Karpas-422 (cell line): Measurements from ENCODE around the gene ELAVL3. TPM values are rescaled to one million over a fixed set of nuclear protein-coding genes. Genes with fewer than 3 reads are reported as not detected.

ENCODE experiments used
- DNase-seq: peaks from one replicate; pipeline ENCODE4 v3.0.0-alpha.2; 2015
- H2AFZ ChIP-seq: fragments of 200-600 bp; sonication (generic); 2 replicates; pipeline ENCODE4 v1.6.1; 2014; ENCODE audit warnings: antibody characterized with exemption, low read length, mixed read lengths
- H3K27ac ChIP-seq: fragments of 200-600 bp; sonication (generic); 2 replicates; pipeline ENCODE4 v1.5.1; 2014; ENCODE audit warnings: mild to moderate bottlenecking, low read length, moderate library complexity
- H3K27me3 ChIP-seq: fragments of 200-600 bp; sonication (generic); 2 replicates; pipeline ENCODE4 v1.6.1; 2014; ENCODE audit warnings: low read length, mixed read lengths
- H3K36me3 ChIP-seq: fragments of 200-600 bp; sonication (generic); 2 replicates; pipeline ENCODE4 v1.6.1; 2014; ENCODE audit warnings: low read length, mixed read lengths; ENCODE audit not compliant: insufficient read depth
- H3K4me1 ChIP-seq: fragments of 200-600 bp; sonication (generic); 2 replicates; pipeline ENCODE4 v1.6.1; 2014; ENCODE audit warnings: mild to moderate bottlenecking, low read length, mixed read lengths
- H3K4me2 ChIP-seq: fragments of 200-600 bp; sonication (generic); 2 replicates; pipeline ENCODE4 v1.6.1; 2014; ENCODE audit warnings: low read length, low read depth, mild to moderate bottlenecking; ENCODE audit not compliant: poor library complexity, severe bottlenecking
- H3K4me3 ChIP-seq: fragments of 200-600 bp; sonication (generic); 2 replicates; pipeline ENCODE4 v1.5.1; 2014; ENCODE audit warnings: mild to moderate bottlenecking, antibody characterized with exemption, low read length, mixed read lengths
- H3K79me2 ChIP-seq: fragments of 200-600 bp; sonication (generic); 2 replicates; pipeline ENCODE4 v1.6.1; 2014; ENCODE audit warnings: mild to moderate bottlenecking, low read length, mixed read lengths
- H3K9ac ChIP-seq: fragments of 200-600 bp; sonication (generic); 2 replicates; pipeline ENCODE4 v1.6.0; 2014; ENCODE audit warnings: low read length
- H3K9me2 ChIP-seq: fragments of 200-600 bp; sonication (generic), shearing (Covaris generic); replicated peaks from 2 replicates; pipeline ENCODE4 v1.6.0; 2014; ENCODE audit warnings: mild to moderate bottlenecking, low read length, moderate library complexity; ENCODE audit not compliant: insufficient read depth
- H3K9me3 ChIP-seq: fragments of 300-700, 200-600 bp; sonication (generic); 2 replicates; pipeline ENCODE4 v1.6.1; 2014; ENCODE audit warnings: low read length, mixed read lengths
- H4K20me1 ChIP-seq: fragments of 200-600 bp; sonication (generic); 2 replicates; pipeline ENCODE4 v1.6.1; 2014; ENCODE audit warnings: mild to moderate bottlenecking, antibody characterized with exemption, low read length, low read depth; ENCODE audit not compliant: insufficient read depth
- total RNA-seq: library from RNA; depleted of rRNA; stranded (reverse); fragments of >200 nt; shearing (Covaris generic); gene quantifications from 2 replicates; pipeline ENCODE4 v1.2.3, GENCODE V29; 2014; ENCODE audit warnings: low replicate concordance; rRNA removed

ELAVL3 gene
- total RNA-seq, result not detected in 2 replicates

- Histone ChIP-seq H3K4me1 (peaks cover 16% of the 10 kb centered on the region), H3K79me2 (no peaks in the 10 kb centered on the region), H3K27ac (no peak within 1 kb of the TSS), H4K20me1 (no peaks in the 10 kb centered on the region), H3K36me3 (no peaks in the 10 kb centered on the region), H3K4me2 (peak within 1 kb of the TSS; percentile 79), H3K27me3 (no peaks in the 10 kb centered on the region), H3K4me3 (peak within 1 kb of the TSS; percentile 13; the same call in 1 of the 2 replicates), H3K9me2 (no peaks in the 10 kb centered on the region), H2AFZ (no peak within 1 kb of the TSS), H3K9me3 (no peaks in the 10 kb centered on the region), H3K9ac (peak within 1 kb of the TSS; percentile 34; the same call in 1 of the 2 replicates)
- no peak for DNase-seq
Measured at GRCh38 chr19:11480715-11481533, at the start of gene ELAVL3. Gene ELAVL3, minus strand, starts transcription at chr19:11481046. Its CDS starts 438 bp downstream, at chr19:11480608.

GRCh38 chr19:11530432-11530831 is 49.6 kb upstream of the ELAVL3 start:
- H2AFZ ChIP-seq, result no peak overlapping the region; the same call in 1 of the 2 replicates
- DNase-seq, result peak; percentile 97

GRCh38 chr19:11528551-11529341 is 47.9 kb upstream of the ELAVL3 start, which contains the start of gene ECSIT:
Gene ECSIT, minus strand, starts transcription at chr19:11529134. Its CDS starts 9,964 bp downstream, at chr19:11519170.
- H3K9ac ChIP-seq, result peak within 1 kb of the TSS; percentile 79
- peak within 1 kb of the TSS; percentile 79 for H3K4me2 ChIP-seq
- H3K4me1 ChIP-seq, result peaks cover 10% of the 10 kb centered on the region
- peak within 1 kb of the TSS; percentile 45; the same call in 1 of the 2 replicates for H2AFZ ChIP-seq
- peak within 1 kb of the TSS; percentile 81 for H3K4me3 ChIP-seq
- peak within 1 kb of the TSS; percentile 66; the same call in 1 of the 2 replicates for H3K27ac ChIP-seq
- peak; percentile 98 for DNase-seq
- H3K36me3 ChIP-seq, result no peaks in the 10 kb centered on the region
- no peaks in the 10 kb centered on the region for H3K27me3 ChIP-seq
- no peaks in the 10 kb centered on the region for H3K9me2 ChIP-seq
- no peaks in the 10 kb centered on the region for H3K9me3 ChIP-seq
- peaks cover 30% of the 10 kb centered on the region for H3K79me2 ChIP-seq
- H4K20me1 ChIP-seq, result no peaks in the 10 kb centered on the region

More at GRCh38 chr19:11530432-11530831, 49.6 kb upstream of the ELAVL3 start:
- H3K9me2 ChIP-seq, result no peaks in the 10 kb centered on the region
- peaks cover 25% of the 10 kb centered on the region for H3K79me2 ChIP-seq
- H3K36me3 ChIP-seq, result no peaks in the 10 kb centered on the region
- no peaks in the 10 kb centered on the region for H4K20me1 ChIP-seq
- H3K4me1 ChIP-seq, result peaks cover 23% of the 10 kb centered on the region
- no peak overlapping the region for H3K27ac ChIP-seq
- no peak overlapping the region for H3K4me2 ChIP-seq
- H3K27me3 ChIP-seq, result no peaks in the 10 kb centered on the region
- no peak overlapping the region for H3K4me3 ChIP-seq
- no peaks in the 10 kb centered on the region for H3K9me3 ChIP-seq
- H3K9ac ChIP-seq, result no peak overlapping the region

- Histone ChIP-seq H3K27me3 (no peaks in the 10 kb centered on the region), H3K9ac (no peak overlapping the region), H3K9me3 (no peaks in the 10 kb centered on the region), H3K4me3 (no peak overlapping the region), H3K79me2 (peaks cover 13% of the 10 kb centered on the region; the same call in 1 of the 2 replicates), H3K4me1 (no peaks in the 10 kb centered on the region), H3K4me2 (no peak overlapping the region), H3K27ac (no peak overlapping the region), H2AFZ (no peak overlapping the region), H4K20me1 (no peaks in the 10 kb centered on the region), H3K36me3 (0 out of 2 replicates have a peak, but pooled peaks cover 3% of the 10 kb centered on the region), H3K9me2 (no peaks in the 10 kb centered on the region)
- no peak for DNase-seq
Measured at GRCh38 chr19:11519138-11519537, 38.3 kb upstream of the ELAVL3 start.

- H3K4me3 ChIP-seq, result no peak overlapping the region
- no peak overlapping the region for H3K27ac ChIP-seq
- DNase-seq, result no peak
- H3K9me2 ChIP-seq, result no peaks in the 10 kb centered on the region
- no peak overlapping the region for H3K4me2 ChIP-seq
- 0 out of 2 replicates have a peak, but pooled peaks cover 8% of the 10 kb centered on the region for H3K36me3 ChIP-seq
- no peaks in the 10 kb centered on the region for H3K9me3 ChIP-seq
- H2AFZ ChIP-seq, result no peak overlapping the region
- H3K27me3 ChIP-seq, result no peaks in the 10 kb centered on the region
- H4K20me1 ChIP-seq, result no peaks in the 10 kb centered on the region
- H3K9ac ChIP-seq, result no peak overlapping the region
- no peaks in the 10 kb centered on the region for H3K79me2 ChIP-seq
- no peaks in the 10 kb centered on the region for H3K4me1 ChIP-seq
Measured at GRCh38 chr19:11513946-11514345, 33.1 kb upstream of the ELAVL3 start.

GRCh38 chr19:11510444-11510843 is 29.6 kb upstream of the ELAVL3 start:
- no peak for DNase-seq
- Histone ChIP-seq H3K4me1 (peaks cover 20% of the 10 kb centered on the region), H2AFZ (no peak overlapping the region), H3K36me3 (0 out of 2 replicates have a peak, but pooled peaks cover 4% of the 10 kb centered on the region), H4K20me1 (no peaks in the 10 kb centered on the region), H3K4me2 (no peak overlapping the region), H3K9me2 (no peaks in the 10 kb centered on the region), H3K4me3 (no peak overlapping the region), H3K79me2 (peaks cover 10% of the 10 kb centered on the region), H3K9me3 (no peaks in the 10 kb centered on the region), H3K9ac (no peak overlapping the region), H3K27ac (no peak overlapping the region), H3K27me3 (no peaks in the 10 kb centered on the region)

- peaks cover 27% of the 10 kb centered on the region for H3K79me2 ChIP-seq
- peak overlapping the region; percentile 96 for H3K4me2 ChIP-seq
- peaks cover 27% of the 10 kb centered on the region for H3K4me1 ChIP-seq
- 0 out of 2 replicates have a peak, but pooled peaks cover 4% of the 10 kb centered on the region for H3K36me3 ChIP-seq
- no peaks in the 10 kb centered on the region for H3K9me3 ChIP-seq
- DNase-seq, result no peak
- H4K20me1 ChIP-seq, result no peaks in the 10 kb centered on the region
- no peak overlapping the region for H3K27ac ChIP-seq
- peak overlapping the region; percentile 89 for H3K9ac ChIP-seq
- no peak overlapping the region for H2AFZ ChIP-seq
- H3K9me2 ChIP-seq, result no peaks in the 10 kb centered on the region
- no peaks in the 10 kb centered on the region for H3K27me3 ChIP-seq
- H3K4me3 ChIP-seq, result peak overlapping the region; percentile 86; the same call in 1 of the 2 replicates
Measured at GRCh38 chr19:11507370-11508078, 26.7 kb upstream of the ELAVL3 start.
